Measurements from ENCODE around the gene STYX.
A peak's percentile ranks its signal among the peaks of the same experiment; 100 is the strongest.

Gene STYX

DNA sequence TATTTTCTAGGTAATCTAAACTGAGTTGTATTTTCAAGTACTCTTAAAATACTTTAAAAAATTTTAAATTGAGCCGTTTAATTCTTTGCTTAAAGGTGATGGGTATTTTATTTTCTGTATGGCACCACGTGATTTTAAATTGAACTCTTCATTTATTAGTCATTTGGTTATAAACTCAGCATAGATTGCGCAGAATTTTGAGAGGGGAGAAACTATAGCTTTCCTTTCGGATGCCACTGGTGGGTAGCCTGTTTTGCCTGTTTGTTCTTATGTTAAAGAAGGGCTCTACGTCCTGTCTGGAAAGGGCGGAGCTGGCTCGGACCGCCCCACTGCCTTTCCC, 411 bp upstream of the STYX start:
- peak overlapping the region; percentile 88 for H3K4me2 ChIP-seq (ENCODE audit: low read length)

GRCh38 chr14:52730709-52731111, 744 bp downstream of the STYX start:
- Histone ChIP-seq H3K79me2 (ENCODE audit: low read length) (peaks cover 18% of the 10 kb centered on the region), H3K36me3 (replicated peaks; ENCODE audit: low read depth, low read length) (peaks cover 25% of the 10 kb centered on the region), H3K4me3 (ENCODE audit: low read length) (peak overlapping the region; percentile 90), H3K9me3 (ENCODE audit: insufficient read depth, low read length) (no peaks in the 10 kb centered on the region), H4K20me1 (ENCODE audit: insufficient read depth, low read length) (no peaks in the 10 kb centered on the region), H3K4me2 (ENCODE audit: low read length) (peak overlapping the region; percentile 81), H3K27me3 (ENCODE audit: low read depth, low read length) (no peaks in the 10 kb centered on the region), H2AFZ (ENCODE audit: low read depth, low read length) (peak overlapping the region; percentile 75; the same call in 1 of the 2 replicates), H3K27ac (ENCODE audit: low read length) (peak overlapping the region; percentile 20; the same call in 1 of the 2 replicates), H3K4me1 (ENCODE audit: low read length) (peaks cover 2% of the 10 kb centered on the region), H3K9ac (ENCODE audit: low read length) (peak overlapping the region; percentile 75)
- TF ChIP-seq CTCF (IDR thresholded peaks at IDR 0.05; ENCODE audit: low read depth, low read length) (no peak), EZH2phosphoT487 (IDR thresholded peaks at IDR 0.05; ENCODE audit: low read depth) (no peak)

More for the DNA sequence above, 411 bp upstream of the STYX start:
- Histone ChIP-seq H3K79me2 (ENCODE audit: low read length) (peaks cover 20% of the 10 kb centered on the region), H3K27me3 (ENCODE audit: low read depth, low read length) (no peaks in the 10 kb centered on the region), H2AFZ (ENCODE audit: low read depth, low read length) (no peak overlapping the region), H3K9me3 (ENCODE audit: insufficient read depth, low read length) (no peaks in the 10 kb centered on the region), H3K36me3 (replicated peaks; ENCODE audit: low read depth, low read length) (peaks cover 34% of the 10 kb centered on the region), H3K27ac (ENCODE audit: low read length) (peak overlapping the region; percentile 8; the same call in 1 of the 2 replicates), H3K9ac (ENCODE audit: low read length) (peak overlapping the region; percentile 31), H4K20me1 (ENCODE audit: insufficient read depth, low read length) (no peaks in the 10 kb centered on the region), H3K4me3 (ENCODE audit: low read length) (peak overlapping the region; percentile 74), H3K4me1 (ENCODE audit: low read length) (peaks cover 2% of the 10 kb centered on the region)
- TF ChIP-seq CTCF (IDR thresholded peaks at IDR 0.05; ENCODE audit: low read depth, low read length) = no peak
- TF ChIP-seq EZH2phosphoT487 (IDR thresholded peaks at IDR 0.05; ENCODE audit: low read depth) = no peak

- no peak overlapping the region for H3K27ac ChIP-seq (ENCODE audit: low read length)
- H3K4me2 ChIP-seq (ENCODE audit: low read length) = no peak overlapping the region
- H3K79me2 ChIP-seq (ENCODE audit: low read length) = peaks cover 18% of the 10 kb centered on the region
- H3K4me3 ChIP-seq (ENCODE audit: low read length) = no peak overlapping the region
- no peak for TF ChIP-seq EZH2phosphoT487 (IDR thresholded peaks at IDR 0.05; ENCODE audit: low read depth)
- no peak for TF ChIP-seq CTCF (IDR thresholded peaks at IDR 0.05; ENCODE audit: low read depth, low read length)
- H3K9ac ChIP-seq (ENCODE audit: low read length) = no peak overlapping the region
- H3K4me1 ChIP-seq (ENCODE audit: low read length) = peaks cover 2% of the 10 kb centered on the region
- H4K20me1 ChIP-seq (ENCODE audit: insufficient read depth, low read length) = no peaks in the 10 kb centered on the region
- H3K27me3 ChIP-seq (ENCODE audit: low read depth, low read length) = no peaks in the 10 kb centered on the region
- no peaks in the 10 kb centered on the region for H3K9me3 ChIP-seq (ENCODE audit: insufficient read depth, low read length)
- H3K36me3 ChIP-seq (replicated peaks; ENCODE audit: low read depth, low read length) = peaks cover 11% of the 10 kb centered on the region
- no peak overlapping the region for H2AFZ ChIP-seq (ENCODE audit: low read depth, low read length)
These were observed 3.9 kb downstream of the STYX start for GRCh38 chr14:52733824-52734223.

DNA sequence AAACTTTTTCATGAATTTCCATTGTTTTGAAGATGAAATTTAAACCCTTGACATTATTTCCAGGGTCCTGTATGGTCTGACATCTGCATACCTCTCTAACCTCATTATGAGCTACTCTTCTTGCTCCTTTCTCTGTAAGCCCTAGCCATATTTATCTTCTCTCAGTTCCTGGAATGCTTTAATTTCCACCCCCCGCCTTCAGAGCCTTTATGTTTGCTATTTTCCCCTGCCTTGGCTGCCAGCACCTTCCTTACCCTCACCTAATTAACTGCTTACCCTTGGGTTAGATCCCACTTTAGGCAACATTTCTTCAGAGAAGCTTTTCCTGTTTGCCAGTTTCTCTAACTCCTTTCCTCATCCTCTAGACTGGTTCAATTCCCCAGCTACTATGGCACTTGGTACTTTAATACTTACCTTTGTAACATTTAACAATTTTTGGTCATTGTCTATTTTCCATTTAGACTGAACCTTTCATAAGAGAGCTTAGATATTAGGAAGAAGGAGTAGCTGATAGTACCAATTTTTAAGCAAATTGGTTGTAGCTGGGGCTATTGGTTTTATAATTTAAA, 6.0 kb downstream of the STYX start:
- Histone ChIP-seq H3K36me3 (replicated peaks; ENCODE audit: low read depth, low read length) (peaks cover 11% of the 10 kb centered on the region), H3K9ac (ENCODE audit: low read length) (no peak overlapping the region), H4K20me1 (ENCODE audit: insufficient read depth, low read length) (no peaks in the 10 kb centered on the region), H3K27ac (ENCODE audit: low read length) (no peak overlapping the region), H2AFZ (ENCODE audit: low read depth, low read length) (no peak overlapping the region), H3K4me3 (ENCODE audit: low read length) (no peak overlapping the region), H3K4me1 (ENCODE audit: low read length) (peaks cover 1% of the 10 kb centered on the region), H3K27me3 (ENCODE audit: low read depth, low read length) (no peaks in the 10 kb centered on the region), H3K4me2 (ENCODE audit: low read length) (no peak overlapping the region), H3K79me2 (ENCODE audit: low read length) (peaks cover 9% of the 10 kb centered on the region), H3K9me3 (ENCODE audit: insufficient read depth, low read length) (no peaks in the 10 kb centered on the region)
- no peak for TF ChIP-seq EZH2phosphoT487 (IDR thresholded peaks at IDR 0.05; ENCODE audit: low read depth)
- TF ChIP-seq CTCF (IDR thresholded peaks at IDR 0.05; ENCODE audit: low read depth, low read length) = no peak

Data from OCI-LY3 (cell line).